HepG2 (cell line): ENCODE results near the gene TMOD2. TPM values are rescaled to one million over a fixed set of nuclear protein-coding genes. Genes with fewer than 3 reads are reported as not detected.

Experiments used
- AKAP8 ChIP-seq: sonication (generic); formaldehyde crosslinking; IDR thresholded peaks from 2 replicates; pipeline ENCODE4 v1.5.1; 2020; ENCODE audit warnings: mild to moderate bottlenecking, missing genetic modification reagents
- ATF7-NPFF ChIP-seq: sonication (generic); formaldehyde crosslinking; IDR thresholded peaks from 2 replicates; pipeline ENCODE4 v1.8.1; 2023; ENCODE audit warnings: mild to moderate bottlenecking, low read depth, missing genetic modification reagents, moderate library complexity
- DRAP1 ChIP-seq: IDR thresholded peaks from 2 replicates; pipeline ENCODE4 v1.6.1; 2016; ENCODE audit warnings: missing genetic modification reagents, missing compliant biosample characterization
- ELF1 ChIP-seq: sonication (generic); formaldehyde crosslinking; IDR thresholded peaks from 2 replicates; pipeline ENCODE4 v1.4.0; 2020; ENCODE audit warnings: missing genetic modification reagents
- ETV6 ChIP-seq: sonication (generic); formaldehyde crosslinking; conservative IDR thresholded peaks from 2 replicates; pipeline ENCODE4 v1.4.0; 2020; ENCODE audit warnings: missing genetic modification reagents
- HHEX ChIP-seq: IDR thresholded peaks from 2 replicates; pipeline ENCODE4 v1.6.1; 2016; ENCODE audit warnings: control low read depth
- HOXA9 ChIP-seq: sonication (generic); formaldehyde crosslinking; IDR thresholded peaks from 2 replicates; pipeline ENCODE4 v1.8.1; 2022; ENCODE audit warnings: missing genetic modification reagents, mild to moderate bottlenecking, moderate library complexity, borderline replicate concordance
- IKZF1 ChIP-seq: fragments of 450-650 bp; IDR thresholded peaks from 2 replicates; pipeline ENCODE4 v1.7.1; 2016
- MEF2D ChIP-seq: sonication (generic); formaldehyde crosslinking; IDR thresholded peaks from 2 replicates; pipeline ENCODE4 v1.5.1; 2020; ENCODE audit warnings: mild to moderate bottlenecking, missing genetic modification reagents
- MNT ChIP-seq: fragments of 450-650 bp; IDR thresholded peaks from 2 replicates; pipeline ENCODE4 v1.6.1; 2016
- NRL ChIP-seq: sonication (generic); formaldehyde crosslinking; IDR thresholded peaks from 2 replicates; pipeline ENCODE4 v1.5.0; 2020; ENCODE audit warnings: missing genetic modification reagents, mild to moderate bottlenecking, moderate library complexity, borderline replicate concordance
- SIN3A ChIP-seq: IDR thresholded peaks from 2 replicates; pipeline ENCODE4 v1.6.1; 2011; ENCODE audit warnings: low read depth, mild to moderate bottlenecking, control low read depth, low read length, borderline replicate concordance
- SPEN ChIP-seq: sonication (generic); formaldehyde crosslinking; IDR thresholded peaks from 2 replicates; pipeline ENCODE4 v1.5.1; 2020; ENCODE audit warnings: low read depth, mild to moderate bottlenecking, missing genetic modification reagents
- TEAD2 ChIP-seq: sonication (generic); formaldehyde crosslinking; IDR thresholded peaks from 2 replicates; pipeline ENCODE4 v1.9.0; 2021; ENCODE audit warnings: missing genetic modification reagents
- THAP9 ChIP-seq: sonication (generic); formaldehyde crosslinking; IDR thresholded peaks from 2 replicates; pipeline ENCODE4; 2020; ENCODE audit warnings: missing genetic modification reagents, mild to moderate bottlenecking, borderline replicate concordance
- ZNF207 ChIP-seq: fragments of 450-650 bp; IDR thresholded peaks from 2 replicates; pipeline ENCODE4 v1.6.1; 2016; ENCODE audit warnings: antibody characterized with exemption, borderline replicate concordance
- ZNF362 ChIP-seq: sonication (generic); formaldehyde crosslinking; IDR thresholded peaks from 2 replicates; pipeline ENCODE4 v1.4.0; 2020; ENCODE audit warnings: missing genetic modification reagents, mild to moderate bottlenecking, borderline replicate concordance
- ZNF431 ChIP-seq: sonication (generic); formaldehyde crosslinking; IDR thresholded peaks from 2 replicates; pipeline ENCODE4 v1.9.0; 2022; ENCODE audit warnings: missing genetic modification reagents, low read depth, mild to moderate bottlenecking, borderline replicate concordance
- ZNF468 ChIP-seq: sonication (generic); formaldehyde crosslinking; IDR thresholded peaks from 2 replicates; pipeline ENCODE4 v1.8.0; 2022; ENCODE audit warnings: mild to moderate bottlenecking, moderate library complexity, missing genetic modification reagents
- ZNF572 ChIP-seq: sonication (generic); formaldehyde crosslinking; IDR thresholded peaks from 2 replicates; pipeline ENCODE4 v1.5.1; 2020; ENCODE audit warnings: mild to moderate bottlenecking, missing genetic modification reagents
- ZNF615 ChIP-seq: sonication (generic); formaldehyde crosslinking; IDR thresholded peaks from 2 replicates; pipeline ENCODE4 v1.5.0; 2020; ENCODE audit warnings: mild to moderate bottlenecking, missing genetic modification reagents, borderline replicate concordance
- ZNF704 ChIP-seq: sonication (generic); formaldehyde crosslinking; IDR thresholded peaks from 2 replicates; pipeline ENCODE4 v1.8.1; 2023; ENCODE audit warnings: mild to moderate bottlenecking, inconsistent platforms, moderate library complexity, missing genetic modification reagents, borderline replicate concordance
- polyA plus RNA-seq, 8 experiments: library from polyadenylated mRNA; depleted of rRNA in 3 of 8; stranded (reverse) in 7 of 8; unstranded in 1 of 8; fragments of >200 nt; fragmentation: Illumina TruSeq in 4 of 8; extraction: Trizol in 4 of 8; gene quantifications; 2 replicates each; pipeline versions ENCODE4 v1.2.1 to v1.2.3, GENCODE V29; 2011 to 2016; ENCODE audit warnings: low read depth in 4 of 8, missing spikeins in 1 of 8, mixed read lengths in 1 of 8; ENCODE audit not compliant: insufficient read depth in 1 of 8
- total RNA-seq, 5 experiments: library from RNA; depleted of rRNA; stranded (reverse); fragments of >200 nt; fragmentation: Illumina TruSeq; extraction: Trizol; gene quantifications; 2 replicates each; pipeline ENCODE4 v1.2.3, GENCODE V29; 2016; ENCODE audit warnings: low read depth in 1 of 5

TMOD2 gene
- total and polyA plus RNA-seq, 2 of the 13 experiments (the other 11 are each of a cell fraction or from before 2014, with no cell fraction given) = 0.01 to 0.02 TPM

GRCh38 chr15:51829376-51830275 is 78.2 kb downstream of the TMOD2 start, which contains the start of gene TMOD3 (continued):
- TF ChIP-seq DRAP1 (CRISPR knock-in tag) (peak; percentile 68), IKZF1 (no peak), HHEX (CRISPR knock-in tag) (no peak), TEAD2 (CRISPR knock-in tag) (no peak), ZNF431 (CRISPR knock-in tag) (no peak), ZNF362 (CRISPR knock-in tag) (no peak; the same call in 1 of the 2 replicates), MNT (no peak), HOXA9 (CRISPR knock-in tag) (no peak), THAP9 (CRISPR knock-in tag) (no peak; the same call in 1 of the 2 replicates), ZNF572 (CRISPR knock-in tag) (no peak), ZNF207 (no peak), ATF7-NPFF (CRISPR knock-in tag) (no peak; the same call in 1 of the 2 replicates), ELF1 (CRISPR knock-in tag) (peak; percentile 80), AKAP8 (CRISPR knock-in tag) (0 out of 2 replicates have a peak, but pooled peaks have one; percentile 32), ZNF704 (CRISPR knock-in tag) (no peak), ZNF615 (CRISPR knock-in tag) (0 out of 2 replicates have a peak, but pooled peaks have one; percentile 25), SPEN (no peak; the same call in 1 of the 2 replicates), ZNF468 (CRISPR knock-in tag) (no peak), NRL (CRISPR knock-in tag) (peak; percentile 42; the same call in 1 of the 2 replicates), ETV6 (CRISPR knock-in tag) (no peak), MEF2D (CRISPR knock-in tag) (peak; percentile 51), SIN3A (peak; percentile 62; the same call in 1 of the 2 replicates)
